LoVo (cell line): Measurements from ENCODE around the gene TMEM74B.
"Not testable (repeated sequence)": the region's sequence is repeated elsewhere in the genome, so short reads cannot be mapped to it uniquely, and the experiment has no call there.

Source experiments
- DNase-seq: peaks from one replicate; pipeline ENCODE4 v3.0.0-alpha.2; 2016; ENCODE audit warnings: low spot score

Gene TMEM74B

GRCh38 chr20:1184638-1185315 is at the start of gene TMEM74B:
TMEM74B (minus strand) TSS chr20:1184981; CDS start chr20:1183801, 1,180 bp downstream.
- no peak for DNase-seq

- DNase-seq, result no peak
These were observed 47.7 kb upstream of the TMEM74B start for GRCh38 chr20:1232286-1233111.

GRCh38 chr20:1229541-1229940 is 44.8 kb upstream of the TMEM74B start:
- no peak for DNase-seq

- DNase-seq, result peak; percentile 76
These were observed 41.2 kb upstream of the TMEM74B start, which contains the start of gene RAD21L1 for GRCh38 chr20:1225783-1226654. RAD21L1 (plus strand) TSS chr20:1226044; CDS start chr20:1228454, 2,410 bp downstream.

DNA sequence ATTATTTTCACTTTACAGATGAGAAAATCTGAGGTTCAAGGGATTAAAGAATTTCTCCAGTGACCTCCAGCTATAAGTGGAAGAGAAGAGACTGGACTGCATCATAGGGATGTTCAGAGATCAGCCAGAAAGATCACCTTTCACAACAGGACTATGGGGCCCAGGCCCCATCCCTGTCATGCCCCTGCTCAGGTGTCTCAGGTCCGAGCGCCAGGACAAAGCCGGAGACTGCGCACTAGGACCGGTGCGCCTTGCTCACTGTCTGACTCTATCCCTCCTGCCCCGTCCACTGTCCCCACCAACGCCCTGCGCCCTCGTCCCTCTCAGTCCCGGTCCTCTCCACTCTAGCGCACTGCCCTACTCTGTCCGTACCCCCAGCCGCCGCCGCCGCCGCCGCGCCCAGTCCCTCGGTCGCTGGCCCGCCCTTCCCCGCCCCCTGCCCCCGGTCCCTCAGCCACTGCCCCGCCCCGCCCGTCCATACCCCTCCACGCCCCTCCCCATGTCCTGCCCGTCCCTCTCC is 40.5 kb upstream of the TMEM74B start:
- DNase-seq, result no peak

DNA sequence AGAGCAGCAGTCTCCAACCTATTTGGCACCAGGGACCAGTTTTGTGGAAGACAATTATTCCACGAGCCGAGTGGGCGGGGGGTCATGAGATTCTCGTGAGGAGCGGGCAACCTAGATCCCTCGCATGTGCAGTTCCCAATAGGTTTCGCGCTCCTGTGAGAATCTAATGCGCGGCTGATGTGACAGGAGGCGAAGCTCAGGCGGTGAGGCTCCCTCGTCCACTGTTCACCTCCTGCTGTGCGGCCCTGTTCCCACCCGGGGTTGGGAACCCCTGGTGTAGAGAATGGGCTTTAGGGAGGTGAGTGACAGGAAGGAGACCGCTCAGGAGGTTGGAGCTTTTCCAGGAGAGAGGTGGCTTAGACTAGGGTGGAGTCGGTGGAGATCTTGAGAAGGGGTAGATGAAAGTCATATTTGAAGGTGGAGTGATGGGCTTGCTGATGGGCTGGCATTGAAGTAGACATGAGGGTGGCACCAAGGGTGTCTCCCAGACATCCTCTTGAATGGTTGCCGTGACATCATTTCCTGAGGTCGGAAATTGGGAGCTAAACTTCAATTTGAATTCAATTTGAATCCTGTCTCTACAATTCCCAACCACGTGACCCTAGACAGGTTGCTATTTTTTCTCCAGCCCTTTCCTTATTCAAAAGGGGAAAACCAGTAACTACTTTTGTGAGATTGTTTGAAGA is 39.6 kb upstream of the TMEM74B start:
- DNase-seq, result no peak

DNA sequence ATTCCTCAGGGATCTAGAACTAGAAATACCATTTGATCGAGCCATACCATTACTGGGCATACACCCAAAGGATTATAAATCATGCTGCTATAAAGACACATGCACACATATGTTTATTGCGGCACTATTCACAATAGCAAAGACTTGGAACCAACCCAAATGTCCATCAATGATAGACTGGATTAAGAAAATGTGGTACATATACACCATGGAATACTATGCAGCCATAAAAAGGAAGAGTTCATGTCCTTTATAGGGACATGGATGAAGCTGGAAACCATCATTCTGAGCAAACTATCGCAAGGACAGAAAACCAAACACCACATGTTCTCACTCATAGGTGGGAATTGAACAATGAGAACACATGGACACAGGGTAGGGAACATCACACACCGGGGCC is 38.0 kb upstream of the TMEM74B start:
- DNase-seq, result not testable (repeated sequence)

DNA sequence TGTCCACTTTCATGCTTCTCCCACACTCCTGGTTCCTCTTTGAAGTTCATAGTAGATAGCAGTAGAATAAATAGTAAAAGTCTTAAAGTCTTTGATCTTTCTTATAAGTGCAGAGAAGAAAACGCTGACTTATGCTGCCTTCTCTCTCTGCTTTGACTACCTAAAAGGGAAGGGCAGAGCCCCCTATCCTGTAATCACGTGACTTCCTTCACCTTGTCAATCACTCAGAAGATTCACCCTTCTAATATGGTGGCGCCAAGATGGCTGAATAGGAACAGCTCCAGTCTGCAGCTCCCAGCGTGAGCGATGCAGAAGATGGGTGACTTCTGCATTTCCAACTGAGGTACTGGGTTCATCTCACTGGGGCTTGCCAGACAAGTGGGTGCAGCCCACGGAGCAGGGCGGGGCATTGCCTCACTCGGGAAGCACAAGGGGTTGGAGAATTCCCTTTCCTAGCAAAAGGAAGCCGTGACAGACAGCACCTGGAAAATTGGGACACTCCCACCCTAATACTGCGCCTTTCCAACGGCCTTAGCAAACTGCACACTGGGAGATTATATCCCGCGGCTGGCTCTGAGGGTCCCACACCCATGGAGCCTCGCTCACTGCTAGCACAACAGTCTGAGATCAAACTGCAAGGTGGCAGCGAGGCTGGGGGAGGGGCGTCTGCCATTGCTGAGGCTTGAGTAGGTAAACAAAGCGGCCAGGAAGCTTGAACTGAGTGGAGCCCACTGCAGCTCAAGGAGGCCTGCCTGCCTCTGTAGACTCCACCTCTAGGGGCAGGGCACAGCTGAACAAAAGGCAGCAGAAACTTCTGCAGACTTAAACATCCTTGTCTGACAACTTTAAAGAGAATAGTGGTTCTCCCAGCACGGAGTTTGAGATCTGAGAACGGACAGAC is 32.0 kb upstream of the TMEM74B start:
- not testable (repeated sequence) for DNase-seq

- no peak for DNase-seq
These were observed 30.8 kb upstream of the TMEM74B start for GRCh38 chr20:1215386-1216170.

DNA sequence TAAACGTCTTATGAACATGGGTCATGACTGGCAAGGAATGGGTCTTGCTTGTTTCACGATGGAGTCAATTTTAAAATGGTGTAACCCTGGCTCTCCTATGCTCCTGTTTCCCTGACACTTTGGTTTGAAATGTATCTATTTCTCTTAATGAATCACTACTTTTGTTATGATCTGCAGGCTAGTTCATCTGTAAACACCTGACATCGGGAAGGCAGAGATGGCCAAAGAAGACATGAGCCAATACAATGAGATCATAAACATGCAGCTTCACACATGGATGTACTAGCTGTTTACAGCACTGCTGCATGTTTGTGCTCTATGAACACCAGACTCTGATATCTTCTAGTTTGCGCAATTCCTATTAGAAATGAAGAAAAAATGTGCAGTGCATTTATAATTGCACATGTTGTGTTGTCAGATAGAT is 30.1 kb upstream of the TMEM74B start:
- DNase-seq, result no peak

DNA sequence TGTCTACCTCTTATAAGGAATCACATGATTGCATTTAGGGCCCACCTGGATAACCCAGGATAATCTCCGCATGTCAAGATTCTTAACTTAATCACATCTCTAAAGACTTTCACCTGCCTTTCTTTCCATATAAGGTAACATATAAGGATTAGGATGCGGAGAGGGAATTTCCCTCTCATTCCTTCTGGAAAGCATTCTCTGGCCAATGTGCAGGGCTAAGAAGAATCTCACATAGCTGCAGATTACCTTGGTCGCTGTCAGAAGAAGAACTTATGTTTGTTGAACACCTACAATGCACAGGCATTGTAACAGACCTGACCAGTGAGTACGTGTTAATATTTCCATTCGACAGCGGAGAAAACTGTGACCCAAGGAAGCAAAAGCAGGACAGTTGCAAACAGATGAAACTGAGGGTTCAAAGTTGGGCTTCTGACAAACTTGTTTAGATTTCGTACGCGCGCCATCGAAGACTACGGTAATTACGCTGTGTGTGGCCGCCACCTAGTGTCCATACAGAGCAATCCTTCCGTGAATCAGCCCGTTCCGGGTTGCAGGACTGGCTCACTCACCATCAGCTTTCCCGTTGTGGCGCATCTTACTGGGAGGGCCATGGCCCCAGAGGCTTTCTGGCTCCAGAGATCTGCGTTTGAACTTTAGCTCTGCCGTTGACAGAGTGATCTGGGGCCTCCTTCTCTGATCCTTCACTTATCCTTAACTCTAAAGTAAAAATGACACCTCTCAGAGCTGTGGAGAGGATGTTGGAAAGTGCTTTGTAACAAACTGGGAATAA is 28.0 kb upstream of the TMEM74B start:
- DNase-seq, result peak; percentile 71

- no peak for DNase-seq
These were observed 27.2 kb upstream of the TMEM74B start for GRCh38 chr20:1212023-1212422.

- no peak for DNase-seq
These were observed 25.7 kb upstream of the TMEM74B start for GRCh38 chr20:1210501-1210900.

- no peak for DNase-seq
These were observed 24.9 kb upstream of the TMEM74B start for GRCh38 chr20:1209447-1210387.

GRCh38 chr20:1207293-1207878 is 22.6 kb upstream of the TMEM74B start:
- no peak for DNase-seq

DNA sequence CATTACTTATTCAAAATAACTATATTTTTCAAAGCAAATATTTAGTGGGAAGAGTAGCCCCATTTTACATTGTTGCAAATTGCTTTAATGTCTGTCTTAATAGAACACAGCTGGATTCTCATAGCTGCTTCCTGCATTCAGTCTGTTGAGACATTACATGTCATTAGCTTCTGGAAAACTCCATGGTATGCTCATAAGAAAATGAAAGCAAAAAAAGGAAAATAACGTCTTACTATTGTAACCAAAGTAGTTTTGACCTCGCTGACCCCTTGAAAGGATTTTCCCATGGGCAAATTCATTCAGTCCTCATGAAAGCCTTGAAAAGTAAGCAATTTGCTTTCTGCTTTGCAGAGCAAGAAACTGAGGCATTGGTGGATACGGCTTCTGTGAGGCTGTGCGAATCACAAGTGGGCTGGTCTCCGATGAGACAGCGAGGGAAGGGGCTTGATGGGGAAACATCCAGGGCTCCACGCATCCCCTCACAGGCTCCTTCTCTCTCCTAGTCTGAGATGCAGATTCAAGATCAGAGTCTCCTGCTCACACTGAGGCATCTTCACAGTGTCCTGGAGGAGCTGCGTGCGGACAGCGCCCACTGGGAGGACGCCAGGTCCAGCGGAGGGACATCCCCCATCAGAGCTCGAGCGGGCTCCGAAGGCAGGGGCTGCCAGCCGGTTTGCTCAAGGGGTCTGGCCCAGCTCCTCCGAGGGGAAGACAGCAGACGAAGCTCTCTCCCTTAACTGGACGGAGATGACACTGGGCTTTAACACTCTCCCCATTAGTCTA is 21.8 kb upstream of the TMEM74B start:
- no peak for DNase-seq
